Measurements from ENCODE around the gene TARBP2.

DNA sequence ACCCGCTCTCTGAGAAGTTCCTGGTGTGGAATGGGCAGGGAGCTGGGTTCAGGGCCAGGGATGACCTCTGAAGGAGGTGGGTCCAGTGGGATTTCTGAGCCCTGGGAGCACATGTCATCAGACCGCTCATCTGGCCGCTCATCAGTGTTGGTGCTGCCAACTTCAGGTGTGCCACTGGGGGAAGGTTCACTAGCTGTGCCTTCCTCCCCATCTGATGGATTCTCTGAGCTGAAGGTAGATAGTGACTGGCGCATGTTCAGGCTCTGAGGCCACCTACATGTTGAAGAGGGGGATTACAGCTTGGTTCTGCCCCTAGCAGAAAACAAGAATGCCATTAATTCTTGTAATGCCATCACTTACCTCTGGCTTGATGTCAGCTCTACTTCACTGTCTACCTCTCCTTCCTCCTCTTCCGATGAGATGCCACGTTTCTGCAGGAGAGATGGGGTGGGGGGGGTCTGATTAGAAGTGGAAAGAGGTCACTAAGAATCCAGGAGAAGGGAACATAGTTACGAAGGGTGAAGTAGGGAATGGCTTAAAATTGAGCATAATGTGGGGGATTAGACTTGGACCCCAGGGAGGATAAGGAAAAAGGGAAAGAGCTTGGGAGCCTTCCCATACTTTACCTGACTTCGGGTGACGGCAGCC is 19.0 kb upstream of the TARBP2 start:
- TF ChIP-seq, protein P1, sequence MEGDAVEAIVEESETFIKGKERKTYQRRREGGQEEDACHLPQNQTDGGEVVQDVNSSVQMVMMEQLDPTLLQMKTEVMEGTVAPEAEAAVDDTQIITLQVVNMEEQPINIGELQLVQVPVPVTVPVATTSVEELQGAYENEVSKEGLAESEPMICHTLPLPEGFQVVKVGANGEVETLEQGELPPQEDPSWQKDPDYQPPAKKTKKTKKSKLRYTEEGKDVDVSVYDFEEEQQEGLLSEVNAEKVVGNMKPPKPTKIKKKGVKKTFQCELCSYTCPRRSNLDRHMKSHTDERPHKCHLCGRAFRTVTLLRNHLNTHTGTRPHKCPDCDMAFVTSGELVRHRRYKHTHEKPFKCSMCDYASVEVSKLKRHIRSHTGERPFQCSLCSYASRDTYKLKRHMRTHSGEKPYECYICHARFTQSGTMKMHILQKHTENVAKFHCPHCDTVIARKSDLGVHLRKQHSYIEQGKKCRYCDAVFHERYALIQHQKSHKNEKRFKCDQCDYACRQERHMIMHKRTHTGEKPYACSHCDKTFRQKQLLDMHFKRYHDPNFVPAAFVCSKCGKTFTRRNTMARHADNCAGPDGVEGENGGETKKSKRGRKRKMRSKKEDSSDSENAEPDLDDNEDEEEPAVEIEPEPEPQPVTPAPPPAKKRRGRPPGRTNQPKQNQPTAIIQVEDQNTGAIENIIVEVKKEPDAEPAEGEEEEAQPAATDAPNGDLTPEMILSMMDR (IDR thresholded peaks at IDR 0.05): no peak
- TF ChIP-seq POLR2A (IDR thresholded peaks at IDR 0.05): no peak
